ENCODE data around the gene EIF4B. TPM values are rescaled to one million over a fixed set of nuclear protein-coding genes. Genes with fewer than 3 reads are reported as not detected.
"Not testable (repeated sequence)": the region's sequence is repeated elsewhere in the genome, so short reads cannot be mapped to it uniquely, and the experiment has no call there.

EIF4B gene
- total RNA-seq, 2 experiments from 2014 or later = 686 to 718 TPM

DNA sequence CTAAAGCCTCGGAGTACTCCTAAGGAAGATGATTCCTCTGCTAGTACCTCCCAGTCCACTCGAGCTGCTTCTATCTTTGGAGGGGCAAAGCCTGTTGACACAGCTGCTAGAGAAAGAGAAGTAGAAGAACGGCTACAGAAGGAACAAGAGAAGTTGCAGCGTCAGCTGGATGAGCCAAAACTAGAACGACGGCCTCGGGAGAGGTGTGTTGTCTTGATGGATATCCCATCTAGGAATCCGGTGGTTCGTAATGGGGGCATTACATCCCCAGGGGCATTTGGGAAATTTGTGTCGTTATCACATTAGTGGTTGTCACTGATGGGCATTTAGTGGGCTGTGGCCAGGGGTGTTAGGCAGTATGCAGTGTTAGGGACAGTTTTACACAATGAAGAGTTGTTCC, 27.6 kb downstream of the EIF4B start:
- CTCF ChIA-PET = interaction anchor here (1.3 to 1.6 kb wide), 2 partner anchors 9 to 14 kb away, joined by 3 read pairs; no protein-coding TSS in a partner anchor
- peaks cover 11% of the 10 kb centered on the region for H3K4me1 Mint-ChIP-seq (ENCODE audit: low read depth)
- intact Hi-C loops (cut with micrococcal nuclease) = not testable (repeated sequence)

DNA sequence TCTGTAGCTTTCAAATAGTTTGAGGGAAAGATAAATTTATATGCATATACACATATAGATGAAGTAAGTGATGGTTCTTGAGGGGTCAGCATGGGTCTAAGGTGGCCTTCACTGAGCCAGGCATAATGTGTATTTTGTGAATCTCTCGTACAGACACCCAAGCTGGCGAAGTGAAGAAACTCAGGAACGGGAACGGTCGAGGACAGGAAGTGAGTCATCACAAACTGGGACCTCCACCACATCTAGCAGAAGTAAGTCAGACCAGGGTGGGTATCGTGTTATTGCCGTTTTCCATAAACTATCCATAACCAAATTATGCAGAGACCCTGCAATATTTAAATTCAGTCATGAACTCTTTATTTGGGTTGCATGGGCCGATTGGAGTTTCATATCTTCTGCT, 28.2 kb downstream of the EIF4B start:
- Mint-ChIP-seq H3K27me3 (no peaks in the 10 kb centered on the region), H3K4me3 (no peak overlapping the region)
- CTCF ChIA-PET = interaction anchor here (1.3 kb wide), 1 partner anchor 10 kb away, joined by 3 read pairs; no protein-coding TSS in a partner anchor

More for the DNA sequence above, 27.6 kb downstream of the EIF4B start:
- DNase-seq, H3K4me3 Mint-ChIP-seq, H3K27me3 Mint-ChIP-seq, H3K9me3 Mint-ChIP-seq, POLR2A ChIA-PET, H3K27ac Mint-ChIP-seq: not testable (repeated sequence)
- peaks cover 55% of the 10 kb centered on the region for H3K36me3 Mint-ChIP-seq

DNA sequence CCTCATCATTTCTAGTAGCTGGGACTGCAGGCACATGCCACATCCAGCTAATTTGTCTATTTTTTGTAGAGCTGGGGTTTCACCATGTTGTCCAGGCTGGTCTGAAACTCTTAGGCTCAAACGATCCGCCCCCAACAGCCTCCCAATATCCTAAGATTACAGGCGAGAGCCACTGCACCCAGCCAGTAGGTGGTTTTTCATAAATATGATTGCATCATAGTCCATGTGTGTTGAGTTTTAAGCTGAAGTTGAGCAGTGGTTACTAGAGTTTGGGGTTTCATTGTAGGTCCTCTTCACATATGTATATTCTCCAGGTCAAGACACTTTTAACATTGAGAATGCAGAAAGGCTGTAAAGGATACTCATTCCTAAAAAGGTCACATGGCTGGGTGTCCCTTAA, 30.5 kb downstream of the EIF4B start:
- ChIA-PET POLR2A (interaction anchor here (0.6 kb wide), 1 partner anchor 27 kb away, joined by 3 read pairs; no protein-coding TSS in a partner anchor), CTCF (interaction anchor here (1.5 to 2.7 kb wide), 2 partner anchors 9 to 11 kb away, joined by 3 to 14 read pairs; no protein-coding TSS in a partner anchor)
- Mint-ChIP-seq H3K9me3 (no peaks in the 10 kb centered on the region), H3K27me3 (no peaks in the 10 kb centered on the region), H3K36me3 (peaks cover 59% of the 10 kb centered on the region), H3K4me3 (no peak overlapping the region), H3K4me1 (ENCODE audit: low read depth) (peaks cover 16% of the 10 kb centered on the region), H3K27ac (no peak overlapping the region)
- no peak for DNase-seq
- intact Hi-C loops (cut with micrococcal nuclease) = no loop called here

More for the DNA sequence above, 28.2 kb downstream of the EIF4B start:
- Mint-ChIP-seq H3K27ac (peak overlapping the region; percentile 57), H3K36me3 (peaks cover 62% of the 10 kb centered on the region), H3K9me3 (no peaks in the 10 kb centered on the region), H3K4me1 (ENCODE audit: low read depth) (peaks cover 16% of the 10 kb centered on the region)
- DNase-seq = no peak
- POLR2A ChIA-PET = no interaction called here
- intact Hi-C loops (cut with micrococcal nuclease) = no loop called here

DNA sequence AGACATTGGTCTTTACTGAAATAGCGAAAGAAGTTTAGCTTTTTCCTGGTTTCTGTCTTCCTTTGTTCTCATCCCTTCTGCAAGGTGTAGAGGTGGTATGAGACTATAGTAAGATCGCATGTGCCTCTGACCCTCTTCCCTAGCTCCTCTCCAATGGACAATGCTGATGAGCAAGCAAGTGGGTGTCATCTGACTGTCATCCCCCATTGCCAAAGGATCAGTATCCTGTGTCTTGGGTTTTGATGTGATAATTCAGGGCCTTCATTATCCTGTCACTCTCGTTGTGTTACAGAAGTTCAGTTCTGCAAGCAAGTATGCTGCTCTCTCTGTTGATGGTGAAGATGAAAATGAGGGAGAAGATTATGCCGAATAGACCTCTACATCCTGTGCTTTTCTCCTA, 33.6 kb downstream of the EIF4B start:
- no peak for DNase-seq
- ChIA-PET CTCF (interaction anchor here (0.6 to 1.4 kb wide), 5 partner anchors 9 to 350 kb away, joined by 3 read pairs; no protein-coding TSS in a partner anchor), POLR2A (no interaction called here)
- peaks cover 43% of the 10 kb centered on the region for H3K36me3 Mint-ChIP-seq
- H3K4me1 Mint-ChIP-seq (ENCODE audit: low read depth) = peaks cover 12% of the 10 kb centered on the region
- H3K27me3 Mint-ChIP-seq = no peaks in the 10 kb centered on the region
- intact Hi-C loops (cut with micrococcal nuclease) = no loop called here
- no peak overlapping the region for H3K27ac Mint-ChIP-seq
- no peaks in the 10 kb centered on the region for H3K9me3 Mint-ChIP-seq
- H3K4me3 Mint-ChIP-seq = no peak overlapping the region

DNA sequence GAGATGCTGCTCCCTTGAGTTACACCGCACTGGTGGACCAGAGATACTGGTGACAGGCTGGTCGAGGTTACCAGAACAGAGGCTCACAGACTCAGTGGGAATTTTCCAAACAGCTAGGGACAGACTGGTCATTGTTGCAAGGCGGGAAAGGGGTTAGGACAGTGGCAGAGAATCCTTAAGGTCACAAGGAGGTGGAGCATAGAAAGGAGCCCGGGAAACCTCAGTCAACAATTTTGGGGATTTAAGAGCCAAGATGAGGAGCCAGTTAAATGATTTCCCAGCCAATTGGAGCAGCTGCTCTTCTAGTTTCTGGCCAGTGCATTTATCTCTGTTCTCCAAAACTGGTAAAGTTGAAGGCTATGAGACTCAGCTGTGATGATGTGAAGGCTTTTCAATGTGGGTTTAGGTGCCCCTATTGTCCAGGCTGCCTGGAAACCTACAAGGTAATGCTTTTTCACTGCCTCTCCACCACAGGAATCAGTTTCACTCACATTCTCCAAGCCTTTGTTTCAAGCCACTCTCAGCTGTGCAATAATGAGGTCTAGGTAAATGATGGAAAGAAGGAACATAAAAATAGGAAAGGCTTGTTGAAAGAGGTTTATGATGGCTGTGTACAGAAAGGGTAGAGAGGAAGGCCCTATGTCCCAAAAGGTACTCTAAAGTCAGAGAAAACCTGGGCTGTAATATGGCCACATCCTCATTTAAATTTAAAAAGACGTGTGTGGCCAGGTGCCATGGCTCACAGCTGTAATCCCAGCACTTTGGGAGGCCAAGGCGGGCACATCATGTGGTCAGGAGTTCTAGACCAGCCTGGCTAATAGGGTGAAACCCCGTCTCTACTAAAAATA, 36.6 kb downstream of the EIF4B start:
- Mint-ChIP-seq H3K27me3 (no peaks in the 10 kb centered on the region), H3K4me1 (ENCODE audit: low read depth) (peaks cover 20% of the 10 kb centered on the region), H3K27ac (no peak overlapping the region), H3K36me3 (peaks cover 26% of the 10 kb centered on the region), H3K9me3 (no peaks in the 10 kb centered on the region), H3K4me3 (no peak overlapping the region)
- POLR2A ChIA-PET = interaction anchor here (0.7 kb wide), 1 partner anchor 8 kb away, joined by 3 read pairs; no protein-coding TSS in a partner anchor
- CTCF ChIA-PET = no interaction called here
- intact Hi-C loops (cut with micrococcal nuclease) = no loop called here
- no peak for DNase-seq

DNA sequence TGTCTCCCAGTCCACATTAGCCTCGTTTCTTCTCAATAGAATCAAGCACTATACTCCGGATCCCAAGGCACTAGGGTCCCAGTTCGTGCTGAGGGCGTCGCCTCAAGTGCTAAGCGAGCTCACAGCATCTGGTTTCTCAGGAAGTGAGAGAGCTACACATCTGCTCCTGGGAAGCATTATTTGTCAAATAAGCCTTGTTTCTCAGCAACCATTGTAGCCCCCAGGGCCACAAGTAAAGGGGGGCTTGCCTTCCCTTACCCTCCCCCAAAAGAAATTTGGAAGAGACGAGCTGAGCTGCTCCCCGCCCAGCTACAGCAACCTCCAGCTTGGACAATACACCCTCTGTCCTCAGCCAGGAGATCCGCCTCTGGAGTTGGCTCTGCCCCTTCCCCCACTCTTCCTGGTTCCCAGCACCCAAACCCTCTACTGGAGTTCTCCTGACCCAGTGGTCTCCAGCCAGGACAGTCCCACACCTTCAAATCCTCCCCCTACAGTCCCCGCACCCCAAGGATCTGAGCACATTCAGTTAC, 37.9 kb downstream of the EIF4B start:
- H3K4me1 Mint-ChIP-seq (ENCODE audit: low read depth) = peaks cover 26% of the 10 kb centered on the region
- ChIA-PET CTCF (interaction anchor here (0.9 to 5.8 kb wide), 3 partner anchors 10 to 54 kb away, joined by 3 to 34 read pairs (median 4); partner anchors contain the start of gene IGFBP6), POLR2A (interaction anchor here (1.0 kb wide), 1 partner anchor 198 kb away, joined by 3 read pairs; a partner anchor contains a TSS)
- no peaks in the 10 kb centered on the region for H3K27me3 Mint-ChIP-seq
- no peaks in the 10 kb centered on the region for H3K9me3 Mint-ChIP-seq
- H3K36me3 Mint-ChIP-seq = peaks cover 18% of the 10 kb centered on the region
- H3K4me3 Mint-ChIP-seq = no peak overlapping the region
- DNase-seq = no peak
- no peak overlapping the region for H3K27ac Mint-ChIP-seq
- intact Hi-C loops (cut with micrococcal nuclease) = no loop called here

DNA sequence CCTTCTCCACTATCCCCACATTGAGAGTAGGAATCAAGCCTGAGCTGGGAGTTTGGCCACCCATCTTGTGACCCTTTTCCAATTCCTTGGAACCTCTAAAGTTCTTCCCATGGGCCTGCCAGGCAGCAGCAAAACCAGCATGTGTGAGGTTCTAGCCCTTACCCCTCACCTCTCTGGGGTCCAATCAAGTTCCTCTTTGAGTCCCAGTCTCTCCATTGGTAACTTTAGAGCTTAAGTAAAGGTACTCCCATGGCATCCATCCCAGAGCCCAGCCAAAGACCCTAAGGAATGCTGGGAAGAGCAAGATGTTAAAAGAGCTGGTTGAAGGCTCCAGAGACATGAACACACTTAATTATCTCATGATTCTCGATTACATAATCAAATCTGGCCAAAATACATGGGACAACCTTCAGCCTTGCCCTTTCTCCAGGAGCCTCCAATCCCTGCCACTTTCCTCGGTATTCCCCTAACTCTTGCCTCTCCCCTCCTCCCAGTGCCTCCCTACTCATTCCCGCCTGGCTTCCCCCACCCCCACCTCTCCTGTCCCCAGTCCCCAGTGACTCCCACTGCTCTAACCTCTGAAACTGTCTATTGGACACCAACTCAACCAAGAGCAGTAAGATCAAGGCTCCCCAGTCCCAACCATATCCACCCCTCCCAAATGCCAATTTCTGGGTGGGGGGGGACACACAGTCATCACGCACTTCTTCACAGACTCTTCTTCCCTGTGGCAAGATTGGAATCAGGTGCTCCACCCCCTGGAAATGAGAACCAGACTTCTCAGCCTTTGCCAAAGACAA, 38.8 kb downstream of the EIF4B start:
- intact Hi-C loops (cut with micrococcal nuclease) = no loop called here
- no peaks in the 10 kb centered on the region for H3K27me3 Mint-ChIP-seq
- POLR2A ChIA-PET = interaction anchor here (1.0 to 1.5 kb wide), 2 partner anchors 38 to 197 kb away, joined by 3 to 6 read pairs; partner anchors contain the start of gene EIF4B
- H3K9me3 Mint-ChIP-seq = no peaks in the 10 kb centered on the region
- CTCF ChIA-PET = interaction anchor here (0.6 to 5.8 kb wide), 5 partner anchors 9 to 53 kb away, joined by 3 to 34 read pairs (median 4); partner anchors contain the start of gene IGFBP6
- H3K36me3 Mint-ChIP-seq = peaks cover 10% of the 10 kb centered on the region
- H3K4me1 Mint-ChIP-seq (ENCODE audit: low read depth) = peaks cover 29% of the 10 kb centered on the region
- no peak overlapping the region for H3K4me3 Mint-ChIP-seq
- DNase-seq = no peak
- H3K27ac Mint-ChIP-seq = no peak overlapping the region

DNA sequence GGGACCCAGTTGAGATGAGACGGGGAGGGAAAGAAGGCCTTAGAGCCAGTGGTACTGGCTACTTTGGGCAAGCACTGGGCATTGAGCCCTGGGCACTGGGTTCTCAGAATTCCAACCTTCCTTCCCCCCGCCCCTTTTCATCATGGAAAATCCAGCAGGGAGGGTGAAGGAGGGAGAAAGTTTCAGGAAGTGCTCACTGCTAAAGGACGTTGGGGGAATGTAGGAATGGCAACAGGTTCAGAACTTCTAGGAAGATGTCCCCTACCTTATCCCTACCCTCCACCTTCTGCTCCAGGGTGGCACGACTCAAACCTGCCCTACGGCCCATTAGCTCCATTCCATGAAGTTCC, 39.4 kb downstream of the EIF4B start:
- H3K27me3 Mint-ChIP-seq = no peaks in the 10 kb centered on the region
- POLR2A ChIA-PET = interaction anchor here (1.5 kb wide), 1 partner anchor 39 kb away, joined by 6 read pairs; the partner anchor contains the start of gene EIF4B
- H3K4me1 Mint-ChIP-seq (ENCODE audit: low read depth) = peaks cover 29% of the 10 kb centered on the region
- no peaks in the 10 kb centered on the region for H3K9me3 Mint-ChIP-seq
- no peak overlapping the region for H3K27ac Mint-ChIP-seq
- no peak for DNase-seq
- peak overlapping the region; percentile 80 for H3K4me3 Mint-ChIP-seq
- CTCF ChIA-PET = interaction anchor here (0.6 to 5.8 kb wide), 7 partner anchors 9 to 57 kb away, joined by 3 to 34 read pairs (median 4); partner anchors contain the start of gene IGFBP6
- intact Hi-C loops (cut with micrococcal nuclease) = loop anchor here (1.0 to 2.0 kb wide), 2 partner anchors 7 to 39 kb away; partner anchors contain the start of gene EIF4B
- H3K36me3 Mint-ChIP-seq = peaks cover 9% of the 10 kb centered on the region

DNA sequence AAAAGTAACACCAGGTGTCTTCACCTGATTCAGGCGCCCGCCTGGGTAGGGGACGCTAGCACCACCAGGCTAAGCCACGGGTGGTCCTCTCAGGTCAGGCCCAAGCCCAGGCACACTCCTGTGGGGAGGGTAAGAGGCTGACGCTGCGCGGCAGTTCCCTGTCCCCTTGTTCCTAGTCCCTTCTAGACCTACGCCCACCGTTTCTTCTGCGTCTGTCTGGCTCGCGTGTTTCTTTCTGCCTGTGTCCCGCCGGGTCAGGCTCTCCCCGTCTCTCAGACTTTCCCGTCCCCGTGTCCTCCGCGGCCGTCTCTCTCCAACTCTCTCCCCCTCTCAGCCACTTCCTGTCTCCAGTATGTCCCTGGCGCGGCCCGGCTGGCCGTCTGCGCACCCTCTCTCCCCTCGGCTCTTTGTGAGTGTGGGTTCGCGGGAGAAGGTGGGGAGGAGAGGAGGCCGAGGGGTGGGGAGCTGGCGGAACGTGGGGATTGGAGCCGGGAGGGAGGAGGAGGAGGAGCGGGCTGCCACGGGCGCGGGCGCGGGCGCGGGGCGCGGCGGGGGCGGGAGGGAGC, 40.5 kb downstream of the EIF4B start:
- Mint-ChIP-seq H3K9me3 (no peaks in the 10 kb centered on the region), H3K36me3 (peaks cover 3% of the 10 kb centered on the region), H3K27ac (peak overlapping the region; percentile 49), H3K4me1 (ENCODE audit: low read depth) (peaks cover 29% of the 10 kb centered on the region), H3K4me3 (peak overlapping the region; percentile 80), H3K27me3 (no peaks in the 10 kb centered on the region)
- intact Hi-C loops (cut with micrococcal nuclease) = loop anchor here (1.0 to 2.0 kb wide), 2 partner anchors 8 to 40 kb away; partner anchors contain the start of gene EIF4B
- POLR2A ChIA-PET = interaction anchor here (0.6 to 1.0 kb wide), 4 partner anchors 40 to 806 kb away, joined by 3 to 4 read pairs (median 3); partner anchors contain the start of genes EIF4B and TARBP2
- CTCF ChIA-PET = interaction anchor here (1.0 to 5.8 kb wide), 15 partner anchors 9 to 376 kb away, joined by 3 to 34 read pairs (median 6); partner anchors contain the start of genes IGFBP6 and SOAT2
- DNase-seq = peak; percentile 69

DNA sequence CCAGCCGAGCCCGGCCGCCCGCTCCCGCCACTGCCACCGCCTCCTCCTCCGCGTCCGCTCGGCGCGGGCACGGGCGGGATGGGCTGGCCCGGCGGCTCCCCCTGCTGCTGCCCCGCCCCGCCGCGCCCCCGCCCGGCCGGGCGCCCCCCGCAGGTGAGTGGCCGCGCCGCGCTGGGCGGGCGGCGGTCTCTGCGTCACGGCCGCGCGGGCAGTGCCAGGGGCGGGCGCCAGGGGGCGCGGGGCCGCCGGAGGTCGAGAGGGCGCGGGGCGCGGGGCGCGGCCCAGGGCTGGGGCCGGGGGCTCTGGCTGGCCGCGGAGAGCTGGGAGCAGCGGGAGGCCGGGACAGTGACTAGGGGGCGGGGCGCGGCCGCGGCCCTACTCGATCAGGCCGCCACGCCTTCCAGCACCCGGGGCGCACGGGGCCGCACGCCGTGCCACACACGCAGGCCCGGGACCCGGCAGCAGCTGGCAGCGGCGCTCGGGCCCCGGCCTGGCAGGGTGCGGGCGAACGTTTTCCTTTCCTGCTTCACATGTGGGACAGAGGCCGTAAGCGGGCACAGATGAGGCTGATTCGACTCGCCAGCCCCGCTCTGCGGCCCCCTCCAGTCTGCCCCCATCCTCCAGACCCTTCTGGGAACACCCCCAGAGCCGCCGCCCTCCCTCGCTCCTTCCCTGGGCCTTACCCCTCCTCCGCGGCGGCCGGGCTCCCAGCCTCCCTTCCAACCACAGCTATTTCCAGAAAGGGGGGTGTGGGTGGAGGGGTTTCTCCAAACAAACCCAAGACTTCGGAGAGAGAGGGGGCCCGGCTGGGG, 41.2 kb downstream of the EIF4B start:
- CTCF ChIA-PET = interaction anchor here (0.5 to 5.8 kb wide), 24 partner anchors 8 to 375 kb away, joined by 3 to 34 read pairs (median 4); partner anchors contain the start of genes EIF4B, IGFBP6, SOAT2 and SPRYD3
- no peaks in the 10 kb centered on the region for H3K36me3 Mint-ChIP-seq
- no peak overlapping the region for H3K27ac Mint-ChIP-seq
- H3K9me3 Mint-ChIP-seq = no peaks in the 10 kb centered on the region
- no peaks in the 10 kb centered on the region for H3K27me3 Mint-ChIP-seq
- intact Hi-C loops (cut with micrococcal nuclease) = loop anchor here (2.0 kb wide), 1 partner anchor 41 kb away; the partner anchor contains the start of gene EIF4B
- peak; percentile 74 for DNase-seq
- peak overlapping the region; percentile 32 for H3K4me3 Mint-ChIP-seq
- POLR2A ChIA-PET = interaction anchor here (0.6 to 1.0 kb wide), 2 partner anchors 41 to 135 kb away, joined by 3 to 4 read pairs; partner anchors contain the start of gene EIF4B
- H3K4me1 Mint-ChIP-seq (ENCODE audit: low read depth) = peaks cover 29% of the 10 kb centered on the region

Measured in activated CD4-positive, alpha-beta memory T cell treated with anti-CD3 and anti-CD28 coated beads for 36 hours (primary cell).